GM12892 (cell line): ENCODE data around the gene ATP5PO.

Experiments used
- DNase-seq: peaks from one replicate; pipeline ENCODE4 v3.0.0; 2011; ENCODE audit not compliant: insufficient read length
- FAIRE-seq: peaks from 2 replicates; lab custom pipeline; 2011; peaks lifted over from hg19 to GRCh38; lab: Jason Lieb, UNC
- POLR2A ChIP-seq: IDR thresholded peaks from 2 replicates; pipeline ENCODE4 v1.6.1; 2011; ENCODE audit warnings: low read depth, low read length, control low read depth
- POLR2AphosphoS5 ChIP-seq: IDR thresholded peaks from 2 replicates; pipeline ENCODE4 v1.6.1; 2011; ENCODE audit warnings: low read depth, low read length, control low read depth
- TAF1 ChIP-seq: IDR thresholded peaks from 2 replicates; pipeline ENCODE4 v1.6.1; 2011; ENCODE audit warnings: low read depth, mild to moderate bottlenecking, control low read depth, low read length, borderline replicate concordance

Gene ATP5PO

DNA sequence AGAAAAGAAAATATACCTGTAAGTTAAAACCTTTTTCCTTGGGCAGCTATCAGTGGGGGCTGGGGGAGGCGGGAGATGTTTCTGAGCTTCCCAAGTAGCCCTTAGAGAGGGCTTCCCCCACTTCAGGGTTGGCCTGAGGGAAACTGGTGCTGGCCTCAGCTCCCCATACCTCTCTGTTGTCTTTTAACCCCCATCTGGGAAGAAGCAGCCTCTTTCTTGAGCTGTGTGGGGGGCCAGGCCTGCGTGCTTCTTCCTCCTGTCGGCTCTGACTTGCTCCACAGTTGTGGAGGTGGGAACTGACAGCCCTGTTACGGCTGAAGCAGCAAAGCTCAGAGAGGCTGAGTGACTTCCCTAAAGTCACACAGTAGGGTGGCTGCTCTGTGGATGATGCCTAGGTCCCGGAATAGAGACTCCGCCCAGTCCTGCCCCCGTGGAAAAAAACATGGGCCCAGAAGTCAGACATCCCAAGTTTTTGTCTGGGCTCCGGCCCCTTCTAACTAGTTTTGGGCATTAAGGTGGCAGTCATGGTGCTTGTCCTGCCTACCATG is 55.2 kb downstream of the ATP5PO start:
- DNase-seq (no peak), FAIRE-seq (no peak)
- TF ChIP-seq POLR2A = no peak
- no peak for TF ChIP-seq POLR2AphosphoS5
- no peak for TF ChIP-seq TAF1

DNA sequence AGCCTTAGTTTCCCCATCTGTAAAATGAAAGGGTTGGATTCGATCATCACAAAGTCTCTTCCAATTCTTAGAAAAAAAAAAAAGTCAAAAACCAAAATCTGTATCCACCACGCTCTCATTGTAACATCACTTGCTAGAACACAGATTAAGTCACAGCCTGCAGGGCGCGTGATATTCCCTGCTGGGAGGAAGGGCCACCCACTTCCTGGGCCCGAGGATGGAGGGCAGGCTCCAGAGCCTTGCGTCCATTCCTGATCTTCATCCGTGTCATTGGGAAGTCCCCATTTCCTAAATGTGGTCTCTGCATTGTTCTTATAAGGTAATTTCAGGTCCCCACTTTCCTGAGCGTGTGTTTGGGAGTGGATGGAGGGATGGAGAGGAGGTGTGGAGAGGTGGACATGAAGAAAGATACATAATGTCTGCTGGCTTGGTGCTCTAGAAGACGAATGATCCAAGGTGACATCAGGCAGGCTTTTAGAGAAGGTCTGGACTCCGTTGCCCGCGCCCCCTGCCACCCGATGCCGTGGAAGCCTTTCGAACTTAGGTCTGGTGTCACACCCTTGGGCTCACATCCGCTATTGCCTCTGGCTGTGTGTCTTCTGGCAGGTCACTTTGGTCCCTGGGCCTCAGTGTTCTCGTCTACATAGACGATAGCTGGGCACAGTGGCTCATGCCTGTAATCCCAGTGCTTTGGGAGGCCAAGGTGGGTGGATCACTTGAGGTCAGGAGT is 56.1 kb downstream of the ATP5PO start:
- no peak for TF ChIP-seq POLR2AphosphoS5
- no peak for TF ChIP-seq TAF1
- TF ChIP-seq POLR2A = no peak
- DNase-seq (no peak), FAIRE-seq (no peak)

- TF ChIP-seq POLR2AphosphoS5 (no peak), POLR2A (no peak), TAF1 (no peak)
- FAIRE-seq = no peak
- no peak for DNase-seq
These were observed 56.8 kb downstream of the ATP5PO start for GRCh38 chr21:33858667-33859372.

DNA sequence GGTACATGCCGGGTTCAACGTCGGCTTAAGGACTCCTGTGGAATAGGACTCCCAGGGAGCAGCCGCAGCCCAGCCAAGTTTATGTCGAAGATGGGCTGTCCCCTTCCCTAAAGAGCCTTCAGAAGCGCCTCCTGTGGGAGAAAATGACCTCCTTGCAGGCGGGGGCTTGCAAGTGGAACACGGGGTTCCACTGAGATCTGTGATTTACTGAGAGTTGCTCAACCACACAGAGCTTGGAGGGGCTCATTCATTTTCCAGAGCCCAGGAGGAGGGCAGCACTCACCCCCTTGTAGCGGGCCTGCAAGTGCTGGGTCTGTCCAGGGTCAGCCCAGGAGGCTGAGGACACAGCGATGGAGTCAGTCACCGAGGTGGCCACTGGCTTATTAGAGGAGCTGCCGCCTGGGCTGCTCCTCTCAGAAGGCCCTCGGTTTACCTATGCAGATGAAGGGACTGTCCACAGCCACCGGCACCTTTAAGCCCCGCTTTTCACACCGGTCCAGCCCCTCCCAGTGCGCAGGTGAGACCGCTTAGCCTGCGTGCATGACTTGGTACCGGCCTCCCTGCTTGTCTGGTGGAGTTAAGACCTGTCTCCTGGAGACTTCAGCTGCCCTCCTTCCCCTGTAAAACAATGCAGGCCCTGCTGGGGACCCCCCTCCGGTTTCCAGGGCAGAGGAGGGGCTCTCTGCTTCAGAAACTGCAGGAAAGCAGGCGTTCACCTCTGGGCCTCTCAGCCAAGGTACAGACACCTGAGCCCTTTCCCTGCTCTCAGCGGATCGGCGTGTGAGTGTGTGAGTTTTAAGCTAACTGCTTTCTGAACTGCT is 57.5 kb downstream of the ATP5PO start:
- DNase-seq (no peak), FAIRE-seq (no peak)
- TF ChIP-seq POLR2AphosphoS5 = no peak
- no peak for TF ChIP-seq TAF1

DNA sequence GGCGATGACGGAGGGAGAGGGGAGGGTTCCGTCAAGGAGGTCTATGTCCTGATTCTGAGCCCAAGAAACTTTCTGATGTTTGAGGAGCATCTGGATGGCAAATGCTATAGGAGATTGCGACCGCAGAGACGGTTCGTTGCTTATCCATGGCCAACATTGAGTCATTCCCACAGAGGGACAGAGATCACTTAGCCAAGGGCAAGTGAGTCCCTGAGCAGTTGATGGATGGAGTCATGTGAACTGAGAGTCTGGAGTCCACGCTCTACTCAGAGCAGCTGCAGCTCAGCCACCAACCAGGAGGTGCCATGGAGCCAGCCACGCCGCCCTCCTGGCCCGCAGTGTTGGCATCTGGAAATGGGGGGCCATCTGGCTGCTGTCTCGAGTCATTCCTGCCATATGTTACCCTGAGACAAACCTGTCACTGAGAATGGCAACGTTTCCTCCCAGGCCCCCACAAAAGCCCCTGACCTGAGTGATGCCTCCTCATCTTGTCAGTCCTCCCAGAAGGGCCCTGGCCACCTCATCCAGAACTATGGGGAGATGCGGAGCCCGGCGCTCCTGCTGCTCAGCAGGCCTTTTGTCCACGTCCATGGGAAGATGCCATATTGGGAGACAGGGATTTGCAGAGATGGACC is 58.6 kb downstream of the ATP5PO start:
- DNase-seq (no peak), FAIRE-seq (no peak)
- no peak for TF ChIP-seq TAF1
- no peak for TF ChIP-seq POLR2A
- no peak for TF ChIP-seq POLR2AphosphoS5

GRCh38 chr21:33855190-33855589 is 60.4 kb downstream of the ATP5PO start:
- DNase-seq (no peak), FAIRE-seq (no peak)
- no peak for TF ChIP-seq TAF1
- no peak for TF ChIP-seq POLR2A
- no peak for TF ChIP-seq POLR2AphosphoS5

GRCh38 chr21:33854604-33855003 is 61.0 kb downstream of the ATP5PO start:
- no peak for DNase-seq
- no peak for TF ChIP-seq POLR2A
- no peak for FAIRE-seq
